HFF-Myc (cell line): ENCODE data around the gene SLC22A3.
A peak's percentile ranks its signal among the peaks of the same experiment; 100 is the strongest.

Source experiments
- DNase-seq: peaks from one replicate; pipeline ENCODE4 v3.0.0-alpha.2; 2011; ENCODE audit warnings: low read depth; ENCODE audit errors: extremely low read depth
- H3K4me3 ChIP-seq: replicated peaks from 2 replicates; pipeline ENCODE4 v1.5.1; 2011; ENCODE audit warnings: low read depth, mild to moderate bottlenecking, control low read depth, low read length
- CTCF ChIP-seq: IDR thresholded peaks from 2 replicates; pipeline ENCODE4 v1.5.1; 2012; ENCODE audit warnings: mild to moderate bottlenecking, low read depth, low read length, control low read depth; ENCODE audit errors: missing control alignments

Gene SLC22A3

GRCh38 chr6:160428069-160428430, 79.9 kb downstream of the SLC22A3 start:
- H3K4me3 ChIP-seq, result no peak overlapping the region
- DNase-seq, result no peak
- no peak for TF ChIP-seq CTCF

- H3K4me3 ChIP-seq, result no peak overlapping the region
- DNase-seq, result no peak
- TF ChIP-seq CTCF, result no peak
Observed at GRCh38 chr6:160428818-160429619, 80.8 kb downstream of the SLC22A3 start.

GRCh38 chr6:160429620-160429895, 81.4 kb downstream of the SLC22A3 start:
- H3K4me3 ChIP-seq, result no peak overlapping the region
- TF ChIP-seq CTCF, result no peak
- no peak for DNase-seq

GRCh38 chr6:160430203-160430602, 82.0 kb downstream of the SLC22A3 start:
- no peak for DNase-seq
- TF ChIP-seq CTCF, result no peak
- H3K4me3 ChIP-seq, result no peak overlapping the region

GRCh38 chr6:160430751-160431150, 82.6 kb downstream of the SLC22A3 start:
- TF ChIP-seq CTCF, result no peak
- no peak overlapping the region for H3K4me3 ChIP-seq
- DNase-seq, result no peak

- peak; percentile 63 for DNase-seq
- no peak overlapping the region for H3K4me3 ChIP-seq
- TF ChIP-seq CTCF, result no peak
Observed at GRCh38 chr6:160431226-160431625, 83.0 kb downstream of the SLC22A3 start.
